CD14-positive monocyte (primary cell): ENCODE results near the gene COL15A1. TPM values are rescaled to one million over a fixed set of nuclear protein-coding genes. Genes with fewer than 3 reads are reported as not detected.

Experiments
- DNase-seq, 3 donors: peaks; one replicate each; pipeline ENCODE4 v3.0.0-alpha.2; 2011 to 2022
- H2AFZ ChIP-seq: 2 replicates; pipeline ENCODE4 v1.6.0; 2012; ENCODE audit warnings: mild to moderate bottlenecking, low read depth, low read length, inconsistent platforms; ENCODE audit not compliant: insufficient read depth, poor library complexity, severe bottlenecking
- H3K27ac ChIP-seq, 2 donors: 1 replicate in 1 of 2; 2 replicates in 1 of 2; pipeline ENCODE4 v1.5.1; 2012 to 2013; ENCODE audit warnings: low read length in 2 of 2, control low read depth in 1 of 2, inconsistent platforms in 1 of 2, low read depth in 1 of 2, mild to moderate bottlenecking in 1 of 2
- H3K27me3 ChIP-seq, 2 donors: one replicate each; pipeline versions ENCODE4 v1.6.0 to v1.6.1; 2011 to 2013; ENCODE audit warnings: low read length in 2 of 2; ENCODE audit not compliant: control insufficient read depth in 2 of 2, insufficient read depth in 2 of 2
- H3K36me3 ChIP-seq, 2 donors: replicated peaks in 1 of 2; 1 replicate in 1 of 2; 2 replicates in 1 of 2; pipeline versions ENCODE4 v1.5.1 to v1.6.1; 2012 to 2013; ENCODE audit warnings: low read length in 2 of 2, control low read depth in 1 of 2, inconsistent platforms in 1 of 2, mild to moderate bottlenecking in 1 of 2; ENCODE audit not compliant: insufficient read depth in 2 of 2, control insufficient read depth in 1 of 2
- H3K4me1 ChIP-seq, 2 donors: 1 replicate in 1 of 2; 2 replicates in 1 of 2; pipeline versions ENCODE4 v1.5.1 to v1.6.1; 2012 to 2013; ENCODE audit warnings: low read length in 2 of 2, control low read depth in 1 of 2, inconsistent platforms in 1 of 2, mild to moderate bottlenecking in 1 of 2, moderate library complexity in 1 of 2; ENCODE audit not compliant: insufficient read depth in 2 of 2, control insufficient read depth in 1 of 2
- H3K4me2 ChIP-seq: replicated peaks from 2 replicates; pipeline ENCODE3; 2012; ENCODE audit warnings: low read length, moderate library complexity, mild to moderate bottlenecking; ENCODE audit not compliant: poor library complexity, severe bottlenecking; ENCODE audit errors: extremely low read depth
- H3K4me3 ChIP-seq, 3 experiments: fragments of 200-600 bp in 1 of 3; sonication (generic) in 1 of 3; replicated peaks in 1 of 3; 1 replicate in 2 of 3; 2 replicates in 1 of 3; pipeline ENCODE4 v1.5.1; 2011 to 2013; ENCODE audit warnings: low read length in 3 of 3, mild to moderate bottlenecking in 3 of 3, control low read depth in 2 of 3, low read depth in 2 of 3, inconsistent platforms in 1 of 3, moderate library complexity in 1 of 3
- H3K79me2 ChIP-seq: 2 replicates; pipeline ENCODE4 v1.6.0; 2012; ENCODE audit warnings: mild to moderate bottlenecking, control low read depth, inconsistent platforms, low read length, moderate library complexity; ENCODE audit not compliant: insufficient read depth
- H3K9ac ChIP-seq: 2 replicates; pipeline ENCODE4 v1.6.0; 2017; ENCODE audit warnings: low read length, mild to moderate bottlenecking; ENCODE audit not compliant: insufficient read depth, poor library complexity, severe bottlenecking
- H3K9me3 ChIP-seq, 2 donors: replicated peaks in 1 of 2; 1 replicate in 1 of 2; 2 replicates in 1 of 2; pipeline versions ENCODE4 v1.5.1 to v1.6.1; 2012 to 2013; ENCODE audit warnings: low read length in 2 of 2, control low read depth in 1 of 2; ENCODE audit not compliant: control insufficient read depth in 1 of 2, insufficient read depth in 1 of 2
- H4K20me1 ChIP-seq: 2 replicates; pipeline ENCODE4 v1.6.0; 2012; ENCODE audit warnings: mild to moderate bottlenecking, low read length, control low read depth, moderate library complexity; ENCODE audit not compliant: insufficient read depth
- H3K27ac Mint-ChIP-seq, 7 donors: one replicate each; pipeline ENCODE4 v1.8.0; 2020; ENCODE audit warnings: mild to moderate bottlenecking in 7 of 7, mixed read lengths in 7 of 7, moderate library complexity in 6 of 7, inconsistent platforms in 2 of 7
- H3K27me3 Mint-ChIP-seq, 3 donors: one replicate each; pipeline ENCODE4 v1.8.0; 2021 to 2022; ENCODE audit warnings: low read depth in 3 of 3, mild to moderate bottlenecking in 3 of 3, mixed read lengths in 3 of 3, moderate library complexity in 3 of 3, inconsistent platforms in 1 of 3
- H3K36me3 Mint-ChIP-seq, 2 donors: one replicate each; pipeline ENCODE4 v1.8.0; 2020; ENCODE audit warnings: mixed read lengths in 2 of 2, inconsistent platforms in 1 of 2, mild to moderate bottlenecking in 1 of 2
- H3K4me1 Mint-ChIP-seq: one replicate; pipeline ENCODE4 v1.8.0; 2020; ENCODE audit warnings: mild to moderate bottlenecking, mixed read lengths
- H3K4me3 Mint-ChIP-seq, 2 donors: one replicate each; pipeline ENCODE4 v1.8.0; 2020; ENCODE audit warnings: mild to moderate bottlenecking in 2 of 2, mixed read lengths in 2 of 2, moderate library complexity in 1 of 2
- H3K9me3 Mint-ChIP-seq, 7 donors: one replicate each; pipeline ENCODE4 v1.8.0; 2020 to 2022; ENCODE audit warnings: mixed read lengths in 7 of 7, mild to moderate bottlenecking in 6 of 7, moderate library complexity in 6 of 7, inconsistent platforms in 2 of 7
- WGBS: methylation state at CpG from one replicate; pipeline ENCODE4 v1.1.5; 2013; ENCODE audit warnings: missing lambda C conversion rate; ENCODE audit not compliant: insufficient coverage; 5-methylcytosine and 5-hydroxymethylcytosine counted together
- intact Hi-C, 2 donors: fragments of 100-400 bp; cut with micrococcal nuclease; formaldehyde crosslinking; loops; one replicate each; pipeline versions ENCODE4 v1.15.0 to v1.15.1; 2023
- polyA plus RNA-seq, 3 donors: library from polyadenylated mRNA; depleted of rRNA in 1 of 3; unstranded in 2 of 3; stranded (reverse) in 1 of 3; fragments of 300-500 nt in 2 of 3; fragments of >200 nt in 1 of 3; fragmentation: Illumina TruSeq in 2 of 3; gene quantifications; 1 replicate in 2 of 3; 2 replicates in 1 of 3; pipeline ENCODE4 v1.2.3, GENCODE V29; 2012 to 2021
- TF ChIP-seq, protein P1 (sequence below): fragments of 200-600 bp; IDR thresholded peaks from one replicate; pipeline ENCODE4 v1.8.0; 2022; ENCODE audit warnings: antibody characterized with exemption, mild to moderate bottlenecking

The COL15A1 gene
- polyA plus RNA-seq, 3 donors: 0.03 to 0.14 (median 0.11) TPM

DNA sequence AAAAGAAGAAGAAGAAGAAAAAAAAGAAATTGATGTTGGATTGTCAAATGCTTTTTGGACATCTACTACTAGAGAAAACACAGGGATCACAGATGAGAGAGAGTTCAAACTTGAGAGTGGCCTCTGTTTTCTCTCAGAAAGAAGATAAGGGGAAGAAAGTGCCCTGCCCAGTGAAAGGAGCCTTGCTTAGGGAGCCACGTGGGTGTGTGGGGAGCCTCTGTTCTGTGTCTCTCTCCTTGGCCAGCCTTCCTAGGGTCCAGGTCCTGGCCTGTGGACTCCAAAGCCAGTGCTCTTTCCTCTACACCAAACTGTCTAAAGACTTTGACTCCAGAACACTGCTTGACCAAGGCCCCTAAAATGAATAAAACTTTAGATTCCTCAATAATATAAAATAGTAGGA lies 22.0 kb upstream of the COL15A1 start:
- H3K4me3 ChIP-seq: no peak overlapping the region
- H2AFZ ChIP-seq: peak overlapping the region; percentile 12
- TF ChIP-seq, protein P1, sequence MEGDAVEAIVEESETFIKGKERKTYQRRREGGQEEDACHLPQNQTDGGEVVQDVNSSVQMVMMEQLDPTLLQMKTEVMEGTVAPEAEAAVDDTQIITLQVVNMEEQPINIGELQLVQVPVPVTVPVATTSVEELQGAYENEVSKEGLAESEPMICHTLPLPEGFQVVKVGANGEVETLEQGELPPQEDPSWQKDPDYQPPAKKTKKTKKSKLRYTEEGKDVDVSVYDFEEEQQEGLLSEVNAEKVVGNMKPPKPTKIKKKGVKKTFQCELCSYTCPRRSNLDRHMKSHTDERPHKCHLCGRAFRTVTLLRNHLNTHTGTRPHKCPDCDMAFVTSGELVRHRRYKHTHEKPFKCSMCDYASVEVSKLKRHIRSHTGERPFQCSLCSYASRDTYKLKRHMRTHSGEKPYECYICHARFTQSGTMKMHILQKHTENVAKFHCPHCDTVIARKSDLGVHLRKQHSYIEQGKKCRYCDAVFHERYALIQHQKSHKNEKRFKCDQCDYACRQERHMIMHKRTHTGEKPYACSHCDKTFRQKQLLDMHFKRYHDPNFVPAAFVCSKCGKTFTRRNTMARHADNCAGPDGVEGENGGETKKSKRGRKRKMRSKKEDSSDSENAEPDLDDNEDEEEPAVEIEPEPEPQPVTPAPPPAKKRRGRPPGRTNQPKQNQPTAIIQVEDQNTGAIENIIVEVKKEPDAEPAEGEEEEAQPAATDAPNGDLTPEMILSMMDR: no peak
- WGBS: 83% methylated on average over 1 of the region's 1 CpG
- Mint-ChIP-seq H3K36me3 (no peaks in the 10 kb centered on the region), H3K9me3 (peaks cover 0 to 2% (median 0%) of the 10 kb centered on the region in 7 donors), H3K27ac (peak overlapping the region in 1 of 7 donors; percentile 31), H3K4me1 (peaks cover 13% of the 10 kb centered on the region), H3K4me3 (no peak overlapping the region), H3K27me3 (peaks cover 0 to 2% (median 0%) of the 10 kb centered on the region in 3 donors)
- H3K9ac ChIP-seq: no peak overlapping the region
- DNase-seq: no peak
- no peaks in the 10 kb centered on the region for H3K79me2 ChIP-seq
- no peaks in the 10 kb centered on the region for H3K27me3 ChIP-seq
- H4K20me1 ChIP-seq: no peaks in the 10 kb centered on the region
- H3K36me3 ChIP-seq: no peaks in the 10 kb centered on the region
- no peak overlapping the region for H3K27ac ChIP-seq
- intact Hi-C loops: no loop called here
- H3K4me1 ChIP-seq: peaks cover 8% of the 10 kb centered on the region in 2 donors
- no peak overlapping the region for H3K4me2 ChIP-seq
- no peaks in the 10 kb centered on the region for H3K9me3 ChIP-seq

DNA sequence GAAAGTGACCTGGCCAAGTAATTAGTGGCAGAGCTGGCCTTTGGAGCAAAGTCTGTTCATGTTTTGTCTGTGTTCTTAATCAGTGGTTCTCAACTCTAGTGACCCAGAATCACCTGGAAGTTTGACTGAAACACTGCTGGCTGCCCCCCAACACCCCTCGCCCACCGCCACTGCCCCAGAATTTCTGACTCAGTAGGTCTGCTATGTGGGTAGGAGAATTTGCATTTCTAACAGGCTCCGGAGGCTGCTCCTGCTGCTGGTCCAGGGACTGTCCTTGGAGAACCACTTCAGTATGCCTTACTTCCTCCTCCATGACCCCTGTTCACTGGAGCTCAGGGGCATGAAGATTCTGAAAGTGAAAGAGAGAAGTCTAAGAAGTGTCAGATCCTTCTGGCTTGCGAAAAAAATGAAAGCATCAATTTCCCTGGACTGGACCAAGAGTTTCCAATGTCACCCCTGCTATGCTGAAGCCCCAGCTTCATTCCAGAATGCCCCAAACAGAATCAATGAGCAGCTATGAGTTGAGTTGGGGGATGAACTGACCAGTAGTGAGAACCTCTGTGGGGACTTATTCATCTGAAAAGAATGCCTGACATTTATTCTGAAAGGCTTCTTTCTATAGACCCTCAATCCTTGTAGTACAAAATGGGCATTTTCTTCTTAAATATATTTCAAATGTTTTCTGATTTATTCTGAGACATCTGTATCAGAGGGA lies 20.8 kb upstream of the COL15A1 start:
- Histone ChIP-seq H4K20me1 (no peaks in the 10 kb centered on the region), H3K27me3 (no peaks in the 10 kb centered on the region), H3K27ac (no peak overlapping the region), H3K4me3 (no peak overlapping the region), H3K4me1 (peaks cover 8% of the 10 kb centered on the region in 2 donors), H3K4me2 (no peak overlapping the region), H3K9me3 (no peaks in the 10 kb centered on the region), H3K9ac (no peak overlapping the region), H2AFZ (peak overlapping the region; percentile 45), H3K79me2 (no peaks in the 10 kb centered on the region), H3K36me3 (no peaks in the 10 kb centered on the region)
- no CpG with 5 or more reads among the region's 4 CpGs for WGBS
- intact Hi-C loops: no loop called here
- Mint-ChIP-seq H3K27ac (peak overlapping the region in 3 of 7 donors; percentile 46 to 63 (median 47)), H3K36me3 (no peaks in the 10 kb centered on the region), H3K4me3 (no peak overlapping the region), H3K27me3 (peaks cover 0 to 1% (median 0%) of the 10 kb centered on the region in 3 donors), H3K4me1 (peaks cover 13% of the 10 kb centered on the region), H3K9me3 (peaks cover 0 to 2% (median 0%) of the 10 kb centered on the region in 7 donors)
- TF ChIP-seq, protein P1: no peak
- DNase-seq: peak; percentile 18 to 35 (median 21)
